Activated T-cell treated with anti-CD3 and anti-CD28 coated beads for 4 hours (primary cell): ENCODE results near the gene COL2A1.
A peak's percentile ranks its signal among the peaks of the same experiment; 100 is the strongest.

Experiments
- DNase-seq: peaks from one replicate; pipeline ENCODE4 v3.0.0-alpha.2; 2020

The COL2A1 gene

GRCh38 chr12:47942614-47943225 is 61.6 kb downstream of the COL2A1 start:
- DNase-seq = no peak

- DNase-seq = peak; percentile 19
Observed at GRCh38 chr12:47941871-47942613, 62.2 kb downstream of the COL2A1 start.

- no peak for DNase-seq
Observed at GRCh38 chr12:47941475-47941780, 62.8 kb downstream of the COL2A1 start.

GRCh38 chr12:47940773-47941474 is 63.4 kb downstream of the COL2A1 start:
- no peak for DNase-seq

- no peak for DNase-seq
Observed at GRCh38 chr12:47939009-47939601, 65.2 kb downstream of the COL2A1 start.

- DNase-seq = no peak
Observed at GRCh38 chr12:47938594-47938993, 65.7 kb downstream of the COL2A1 start.

GRCh38 chr12:47938093-47938492 is 66.2 kb downstream of the COL2A1 start:
- no peak for DNase-seq

- no peak for DNase-seq
Observed at GRCh38 chr12:47935184-47935583, 69.1 kb downstream of the COL2A1 start.

GRCh38 chr12:47931187-47931586 is 73.1 kb downstream of the COL2A1 start:
- no peak for DNase-seq

- DNase-seq = no peak
Observed at GRCh38 chr12:47930634-47931033, 73.6 kb downstream of the COL2A1 start.

GRCh38 chr12:47927346-47927745 is 76.9 kb downstream of the COL2A1 start:
- DNase-seq = no peak
